HG03378 (cell line): ENCODE data around the gene RAB4A.
A peak's percentile ranks its signal among the peaks of the same experiment; 100 is the strongest.

Experiments
- ATAC-seq: cut with Tn5 transposase; IDR thresholded peaks from one replicate; pipeline ENCODE4 v1.9.1; 2021; ENCODE audit warnings: mild to moderate bottlenecking, moderate library complexity; ENCODE audit not compliant: unreplicated experiment

The RAB4A gene

DNA sequence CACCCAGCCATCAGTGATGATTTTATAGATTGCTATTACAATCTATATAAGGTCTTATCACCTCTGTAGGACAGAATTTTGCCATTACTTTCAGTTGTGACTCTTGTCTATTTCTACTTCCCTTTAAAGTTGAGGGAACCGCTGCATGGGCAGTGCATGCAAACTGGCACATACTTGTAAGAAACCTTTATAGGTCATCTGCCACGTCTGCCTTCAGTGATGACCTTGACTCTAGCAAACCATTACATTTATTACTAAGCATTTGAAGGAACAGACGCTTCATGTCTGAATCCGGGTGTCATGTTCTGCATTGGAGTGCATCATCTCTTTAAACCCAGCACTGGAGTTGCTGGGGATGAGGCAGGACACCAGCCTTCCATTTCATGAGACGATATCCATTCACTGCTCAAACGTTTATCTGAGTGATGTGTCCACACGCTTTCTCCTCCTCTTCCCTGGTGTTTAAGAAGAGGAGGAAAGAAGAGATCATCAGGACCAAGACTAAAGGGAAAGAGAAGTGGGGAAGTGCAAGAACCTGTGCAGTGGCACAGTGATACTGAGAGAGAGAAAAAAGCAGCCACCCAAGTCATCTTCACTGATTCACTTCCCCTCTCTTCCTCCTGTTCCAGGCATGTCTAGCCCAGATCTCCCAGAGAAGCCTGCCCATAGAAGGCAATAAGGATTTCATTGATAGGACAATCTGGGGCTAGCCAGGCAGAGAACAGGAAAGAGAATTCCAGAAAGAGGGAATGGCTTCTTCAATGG lies 57.9 kb downstream of the RAB4A start:
- no peak for ATAC-seq

DNA sequence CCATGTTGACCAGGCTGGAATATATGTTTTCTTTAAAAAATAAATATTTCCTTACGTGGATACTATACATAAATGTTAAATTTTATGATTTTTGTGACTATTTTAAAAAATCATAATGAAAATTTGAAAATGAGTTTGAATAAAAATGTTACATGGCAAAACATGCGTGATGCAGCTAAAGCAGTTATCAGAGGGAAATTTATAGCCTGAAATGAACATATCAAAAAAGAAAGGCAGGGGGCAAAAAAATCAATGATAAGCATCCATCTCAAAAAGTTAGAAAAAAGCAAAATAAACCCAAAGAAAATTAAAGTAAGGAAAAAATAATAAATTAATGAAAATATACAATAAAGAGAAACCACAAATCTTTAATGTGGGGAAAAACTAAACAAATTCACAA lies 63.4 kb downstream of the RAB4A start:
- ATAC-seq = no peak

DNA sequence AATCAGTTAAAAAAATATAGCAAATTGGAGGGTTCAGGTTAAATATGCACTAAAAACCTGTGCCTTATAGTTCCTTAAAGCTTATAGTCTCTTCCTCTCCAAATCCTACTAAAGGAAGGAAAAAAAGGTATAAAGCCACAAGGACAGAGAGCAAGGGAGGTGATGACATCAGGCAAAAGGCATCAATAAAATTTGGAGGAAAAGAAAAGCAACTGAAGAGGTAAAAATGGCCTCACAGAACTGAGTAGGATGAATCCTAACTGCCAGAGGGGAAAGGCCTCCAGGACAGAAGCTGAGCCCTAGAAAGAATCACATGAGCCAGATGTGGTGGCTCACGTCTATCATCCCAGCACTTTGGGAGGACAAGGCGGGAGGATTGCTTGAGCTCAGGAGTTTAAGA lies 63.8 kb downstream of the RAB4A start:
- no peak for ATAC-seq

DNA sequence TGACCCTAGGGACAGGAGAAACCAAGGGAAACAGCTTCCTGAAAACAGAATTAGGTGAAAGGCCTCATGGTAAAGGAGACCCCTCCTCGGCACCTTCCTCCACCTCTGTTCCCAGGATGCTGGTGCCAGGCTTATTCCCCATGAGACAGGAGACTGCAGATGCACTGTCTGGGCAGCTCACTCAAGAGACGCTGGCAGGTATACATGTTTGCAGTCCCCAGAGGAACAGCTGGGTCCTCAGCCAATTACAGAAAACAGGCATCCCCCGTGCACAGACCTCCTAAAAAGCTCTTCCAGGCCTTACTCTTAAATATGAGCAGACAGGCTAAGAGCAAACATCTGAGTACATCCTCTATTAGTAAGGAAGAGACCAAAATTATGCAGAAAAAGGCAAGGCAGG lies 65.4 kb downstream of the RAB4A start:
- ATAC-seq = no peak

DNA sequence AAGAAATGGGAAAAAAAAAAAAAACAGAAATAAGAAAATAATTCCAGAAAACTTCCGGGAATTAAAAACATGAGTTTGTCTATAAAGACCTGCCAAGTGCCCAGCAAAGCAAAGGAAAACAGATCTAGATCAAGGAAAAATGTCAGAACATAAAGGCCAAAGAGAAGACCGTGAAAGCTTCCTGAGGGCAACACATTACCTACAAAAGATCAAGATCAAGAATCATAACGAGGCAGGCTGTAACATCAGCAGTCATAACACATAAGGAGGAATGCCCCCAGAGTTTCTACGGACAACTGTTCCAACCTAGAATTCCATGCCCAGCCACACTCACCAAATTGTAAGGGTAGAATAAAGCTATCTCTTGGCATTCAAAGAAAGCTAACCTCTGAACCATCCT lies 68.2 kb downstream of the RAB4A start:
- no peak for ATAC-seq

DNA sequence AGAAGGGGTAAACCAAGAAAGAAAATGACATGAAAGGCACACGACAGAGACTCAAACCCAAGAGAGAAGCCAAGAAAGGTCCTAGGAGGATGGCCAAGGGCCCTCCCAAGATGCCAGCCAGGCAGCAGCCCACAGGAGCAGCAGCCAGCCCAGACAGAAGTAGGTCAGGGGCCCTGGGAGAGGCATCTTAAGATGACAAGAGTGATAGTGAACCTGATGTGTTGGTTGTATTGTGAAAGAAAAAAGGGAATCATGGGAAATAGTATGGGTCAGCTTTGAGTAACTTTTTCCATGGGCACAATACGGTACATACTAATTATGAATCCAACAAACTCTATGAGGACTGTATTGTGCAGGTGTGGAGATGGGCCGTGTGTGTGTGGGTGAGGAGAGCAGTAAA lies 68.6 kb downstream of the RAB4A start:
- ATAC-seq = no peak

DNA sequence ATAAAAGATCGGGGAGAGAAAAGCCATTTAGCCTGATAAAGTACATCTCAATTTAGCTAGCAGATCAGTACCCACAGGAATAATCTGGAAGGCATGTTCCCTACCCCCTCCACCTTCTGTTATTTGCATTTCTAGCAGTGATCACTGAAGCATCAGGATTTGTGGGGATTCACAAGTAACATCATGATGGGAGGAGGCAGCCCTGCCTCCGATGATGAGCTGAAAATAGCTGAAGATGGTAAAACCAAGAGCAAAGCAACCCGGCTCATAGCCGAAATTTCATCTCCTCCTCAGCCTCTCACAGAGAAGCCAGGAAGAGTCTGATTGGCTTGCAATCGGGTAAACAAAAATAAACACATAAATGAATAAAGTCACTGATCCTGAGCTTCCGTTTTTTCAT lies 69.6 kb downstream of the RAB4A start:
- no peak for ATAC-seq

DNA sequence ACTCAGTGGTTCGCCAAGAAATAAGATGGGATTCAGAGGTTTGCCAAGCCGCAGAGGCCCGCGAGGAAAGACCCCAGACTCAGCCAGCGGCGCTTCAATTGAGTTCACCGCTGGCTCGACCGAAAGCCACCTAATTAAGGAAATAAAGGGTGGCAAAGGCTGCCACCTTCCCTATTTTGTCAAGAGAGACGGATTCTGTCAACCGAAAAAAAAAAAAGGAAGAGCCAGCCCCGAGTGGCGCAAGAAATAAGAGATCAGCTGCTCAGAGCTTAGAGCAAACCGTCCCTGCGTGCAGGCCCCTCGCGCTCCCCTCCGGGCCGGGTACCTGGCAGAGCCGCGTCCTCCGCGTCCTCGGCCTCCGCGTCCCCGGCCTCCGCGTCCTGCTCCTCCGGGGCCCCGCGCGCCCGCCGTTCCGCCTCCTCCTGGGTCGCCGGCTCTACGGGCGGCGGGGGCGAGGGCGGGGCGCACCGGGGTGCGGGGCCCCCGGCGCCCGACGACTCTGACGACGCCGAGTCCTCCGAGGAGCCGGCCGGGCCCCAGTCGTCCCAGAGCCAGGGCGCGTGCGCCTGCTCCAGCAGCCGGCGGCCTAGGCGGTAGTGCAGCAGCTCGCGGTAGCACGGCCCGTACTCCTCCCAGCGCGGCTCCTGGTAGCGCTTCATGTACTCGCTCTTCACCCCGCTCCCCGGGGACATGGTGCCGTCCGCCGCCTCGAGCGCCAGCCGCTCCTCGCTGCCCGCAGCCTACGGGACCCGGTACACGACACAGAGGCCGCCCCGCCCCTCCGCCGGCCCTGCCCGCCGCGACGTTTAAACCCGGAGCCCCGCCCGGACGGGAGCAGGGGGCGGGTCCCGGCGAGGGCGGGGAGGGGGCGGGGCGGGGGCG lies 71.1 kb downstream of the RAB4A start:
- peak; percentile 50 for ATAC-seq

DNA sequence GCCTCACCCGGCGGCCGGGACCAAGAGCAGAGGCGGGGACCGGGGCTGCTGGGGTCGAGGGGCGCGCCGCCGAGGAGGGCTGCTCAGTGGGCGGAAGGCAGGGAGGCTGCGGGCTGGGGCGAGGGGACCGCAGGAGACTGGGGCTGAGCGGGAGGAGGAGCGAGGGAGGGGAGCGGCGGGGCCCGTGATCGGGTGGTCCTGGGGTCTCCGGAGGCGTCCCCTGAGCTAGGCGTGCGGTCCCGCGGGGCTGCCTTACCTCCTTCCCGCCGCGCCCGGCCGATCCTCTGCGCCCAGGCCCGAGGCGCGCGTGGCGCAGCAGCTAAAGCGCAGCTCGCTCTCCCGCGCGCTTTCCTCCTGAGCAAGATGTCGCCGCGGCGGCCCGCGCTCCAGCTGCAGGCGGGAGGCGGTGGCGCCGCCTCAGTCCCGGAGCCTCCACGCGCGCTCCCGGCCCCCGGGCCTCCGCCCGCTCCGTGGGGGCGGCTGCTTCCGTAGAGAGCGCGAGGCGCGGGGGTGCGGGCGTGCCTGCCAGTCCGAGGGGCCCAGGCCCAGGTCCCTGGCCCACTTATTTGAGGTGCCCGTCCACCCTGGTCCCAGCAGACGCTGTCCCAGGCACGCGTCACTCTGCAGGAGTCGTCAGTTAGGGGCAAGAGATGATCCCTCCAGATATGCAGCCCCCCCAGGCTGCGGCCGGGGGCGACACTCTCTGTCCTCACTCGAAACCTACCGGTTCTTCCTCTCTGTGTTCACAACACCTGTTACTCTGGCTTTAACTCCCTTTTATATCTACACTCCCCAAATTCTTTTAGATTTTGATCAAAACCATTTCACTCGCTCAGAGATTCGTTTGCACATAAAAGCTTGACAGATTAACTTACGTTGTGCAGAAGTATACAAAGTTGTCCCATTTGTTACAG lies 72.0 kb downstream of the RAB4A start, which contains the start of gene CCSAP:
Gene CCSAP, minus strand, starts transcription at position 392 of the 914 bp plus-strand sequence. CDS start 582 bp downstream, outside the sequence.
- peak; percentile 34 for ATAC-seq

DNA sequence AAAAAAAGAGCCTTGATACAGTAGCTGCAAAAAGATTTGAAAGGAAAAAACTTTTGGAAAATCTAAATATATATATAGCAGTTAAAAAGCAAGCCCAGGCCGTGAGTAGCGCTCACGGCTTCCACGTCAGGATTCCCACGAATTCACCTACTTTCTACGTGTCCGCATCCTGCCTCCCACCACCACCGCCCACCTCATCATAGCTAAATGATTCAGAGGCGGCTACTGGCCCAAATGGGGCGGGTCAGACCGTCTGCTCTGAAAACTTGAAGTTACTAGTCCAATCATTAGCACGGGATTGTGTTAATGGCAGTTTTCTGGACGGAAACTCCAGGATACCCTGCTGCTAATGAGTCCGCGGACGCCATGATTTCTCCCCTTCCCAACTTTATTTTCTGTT lies 73.2 kb downstream of the RAB4A start:
- ATAC-seq = no peak

DNA sequence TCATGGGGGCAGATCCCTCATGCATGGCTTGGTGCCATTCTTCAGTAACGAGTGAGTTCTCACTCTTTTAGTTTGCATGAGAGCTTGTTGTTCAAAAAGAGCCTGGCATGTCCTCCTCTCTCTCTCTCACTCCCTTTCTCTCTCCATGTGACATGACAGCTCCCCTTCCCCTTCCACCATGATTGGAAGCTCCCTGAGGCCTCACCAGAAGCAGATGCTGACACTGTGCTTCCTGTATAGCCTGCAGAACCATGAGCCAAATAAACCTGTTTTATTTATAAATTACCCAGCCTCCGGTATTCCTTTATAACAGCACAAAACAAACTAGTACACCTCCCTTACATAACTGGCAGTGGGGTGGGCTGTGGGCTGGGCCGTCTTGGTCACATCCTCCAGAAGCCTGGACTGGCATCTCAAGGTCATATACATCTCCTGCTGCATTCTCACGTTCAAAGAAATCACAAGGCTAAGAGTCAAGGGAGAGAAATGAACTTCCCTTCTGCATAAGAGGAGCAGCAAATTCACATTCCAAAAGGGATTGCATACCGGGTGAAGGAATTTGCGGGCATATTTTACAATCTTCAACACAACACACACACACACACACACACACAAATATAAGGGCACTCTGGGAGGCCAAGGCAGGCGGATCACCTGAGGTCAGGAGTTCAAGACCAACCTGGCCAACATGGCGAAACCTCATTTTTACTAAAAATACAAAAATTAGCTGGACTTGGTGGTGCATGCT lies 74.2 kb downstream of the RAB4A start:
- no peak for ATAC-seq

DNA sequence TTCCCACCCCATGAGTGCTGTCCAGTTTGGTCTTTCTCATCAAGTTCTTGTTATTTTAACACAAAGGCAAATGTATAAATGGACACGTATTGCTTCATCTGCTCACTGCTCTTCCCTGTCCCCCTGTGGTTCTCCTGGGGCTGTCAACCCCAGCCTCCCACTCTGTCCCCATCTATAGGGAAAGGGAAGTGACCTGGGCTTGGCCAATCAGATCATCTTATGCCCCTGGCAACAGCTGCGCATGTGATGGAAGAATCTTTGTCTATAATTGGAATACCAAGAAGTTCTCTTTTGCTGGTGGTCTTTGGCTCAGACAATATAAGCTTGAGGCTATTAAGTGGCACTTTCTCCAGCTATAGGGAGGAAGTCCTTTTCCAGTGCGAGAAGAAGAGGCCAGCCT lies 76.6 kb downstream of the RAB4A start:
- no peak for ATAC-seq

DNA sequence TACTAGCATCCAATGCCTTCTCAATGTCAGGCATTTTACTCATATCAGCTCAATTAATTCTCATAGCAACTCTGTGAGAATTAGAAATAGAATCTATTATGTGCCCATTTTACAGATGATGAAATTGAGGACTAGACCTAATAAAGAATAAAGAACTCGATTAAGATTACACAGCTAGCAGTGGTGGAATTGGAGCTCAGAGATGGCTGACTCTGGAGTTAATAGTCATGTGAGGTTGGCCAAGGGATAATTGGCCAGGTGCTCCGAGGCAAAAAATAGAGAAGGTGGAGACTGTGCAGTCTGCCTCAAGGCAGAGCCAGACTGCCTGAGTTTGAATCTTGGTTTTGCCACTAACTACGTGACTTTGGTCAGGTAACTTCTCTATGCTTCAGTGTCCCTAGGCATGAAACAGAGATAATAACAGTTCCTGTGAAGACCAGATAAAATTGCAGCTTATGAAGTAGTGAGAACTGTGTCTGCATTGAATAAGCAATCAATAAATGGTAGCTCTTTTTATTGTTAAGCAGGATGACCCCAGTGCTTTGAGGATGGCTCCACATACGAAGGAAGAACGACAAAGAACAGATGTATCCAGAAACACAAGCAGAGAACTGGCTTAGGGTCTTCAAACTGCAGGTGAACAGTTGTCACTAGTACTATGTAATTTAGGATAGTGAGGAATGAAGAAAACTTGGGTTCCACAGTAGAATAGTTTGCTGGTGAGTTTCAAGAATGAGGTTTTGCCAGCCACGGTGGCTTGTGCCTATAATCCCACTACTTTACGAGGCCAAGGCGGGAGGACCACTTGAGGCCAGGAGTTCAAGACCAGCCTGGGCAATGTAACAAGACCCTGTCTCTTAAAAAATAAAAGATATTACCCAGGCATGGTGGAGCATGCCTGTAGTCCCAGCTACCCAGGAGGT lies 78.8 kb downstream of the RAB4A start:
- ATAC-seq = no peak

DNA sequence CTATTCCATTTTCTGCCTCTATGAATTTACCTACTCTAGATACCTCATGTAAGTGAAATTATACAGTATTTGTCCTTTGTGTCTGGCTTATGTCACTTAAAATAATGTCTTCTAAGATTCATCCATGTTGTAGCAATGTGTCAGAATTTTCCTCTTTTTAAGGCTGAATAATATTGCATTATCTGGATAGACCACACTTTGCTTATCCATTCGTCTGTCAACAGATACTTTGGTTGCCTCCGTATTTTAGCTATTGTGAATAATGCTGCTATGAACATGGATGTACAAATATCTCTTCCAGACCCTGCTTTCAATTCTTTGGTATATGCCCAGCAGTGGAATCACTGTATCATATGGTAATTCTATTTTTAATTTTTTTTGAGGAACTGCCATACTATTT lies 82.1 kb downstream of the RAB4A start:
- no peak for ATAC-seq

DNA sequence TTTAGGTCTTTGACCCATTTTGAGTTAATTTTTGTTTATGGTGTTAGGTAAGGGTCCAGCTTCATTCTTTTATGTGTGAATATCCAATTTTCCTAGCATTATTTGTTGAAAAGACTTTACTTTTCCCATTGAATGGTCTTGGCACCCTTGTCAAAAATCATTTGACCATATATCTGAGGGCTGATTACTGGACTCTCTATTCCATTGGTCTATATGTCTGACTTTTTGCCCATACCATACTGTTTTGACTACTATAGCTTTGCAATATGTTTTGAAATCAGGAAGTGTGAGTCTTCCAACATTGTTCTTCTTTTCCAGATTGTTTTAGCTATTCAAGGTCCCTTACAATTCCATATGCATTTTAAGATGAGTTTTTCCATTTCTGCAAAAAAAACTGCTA lies 83.3 kb downstream of the RAB4A start:
- ATAC-seq = no peak
